HepG2 (cell line): ENCODE measurements around the gene UMPS. TPM values are rescaled to one million over a fixed set of nuclear protein-coding genes. Genes with fewer than 3 reads are reported as not detected.
A peak's percentile ranks its signal among the peaks of the same experiment; 100 is the strongest.

Experiments
- ARNT ChIP-seq: fragments of 450-650 bp; IDR thresholded peaks from 2 replicates; pipeline ENCODE4 v1.6.1; 2017
- CREB1 ChIP-seq, 2 experiments: fragments of 450-650 bp in 1 of 2; IDR thresholded peaks; 2 replicates each; pipeline ENCODE4 v1.6.1; 2016 to 2017; ENCODE audit warnings: control low read depth in 1 of 2, mild to moderate bottlenecking in 1 of 2, missing compliant biosample characterization in 1 of 2, missing genetic modification characterization in 1 of 2
- MAF1 ChIP-seq: sonication (generic); formaldehyde crosslinking; IDR thresholded peaks from 2 replicates; pipeline ENCODE4 v1.5.0; 2020; ENCODE audit warnings: missing genetic modification reagents, borderline replicate concordance
- MED8 ChIP-seq: sonication (generic); formaldehyde crosslinking; IDR thresholded peaks from 2 replicates; pipeline ENCODE4 v1.8.1; 2023; ENCODE audit warnings: mild to moderate bottlenecking, missing genetic modification reagents; ENCODE audit not compliant: insufficient replicate concordance
- NR2F1 ChIP-seq, 2 experiments: fragments of 450-650 bp in 1 of 2; formaldehyde crosslinking in 1 of 2; IDR thresholded peaks; 2 replicates each; pipeline versions ENCODE4 v1.5.0 to v1.6.1; 2016 to 2020; ENCODE audit warnings: mild to moderate bottlenecking in 1 of 2, missing compliant biosample characterization in 1 of 2, missing genetic modification reagents in 1 of 2, moderate library complexity in 1 of 2
- SRSF4 ChIP-seq: fragments of 200-400 bp; formaldehyde crosslinking; IDR thresholded peaks from one replicate; pipeline ENCODE4 v1.6.1; 2018; ENCODE audit warnings: mild to moderate bottlenecking, low read depth, low read length, moderate library complexity; ENCODE audit not compliant: poor library complexity, severe bottlenecking
- U2AF2 ChIP-seq: fragments of 200-400 bp; formaldehyde crosslinking; IDR thresholded peaks from 2 replicates; pipeline ENCODE4 v1.6.1; 2017; ENCODE audit warnings: low read depth, mild to moderate bottlenecking, low read length
- ZBTB3 ChIP-seq: sonication (generic); formaldehyde crosslinking; IDR thresholded peaks from 2 replicates; pipeline ENCODE4 v1.4.0; 2020; ENCODE audit warnings: low read depth, mild to moderate bottlenecking, moderate library complexity, missing genetic modification reagents, borderline replicate concordance
- ZFP90 ChIP-seq: sonication (generic); formaldehyde crosslinking; IDR thresholded peaks from 2 replicates; pipeline ENCODE4 v1.8.0; 2022; ENCODE audit warnings: missing genetic modification reagents, mild to moderate bottlenecking, inconsistent platforms, borderline replicate concordance
- ZFYVE20 ChIP-seq: sonication (generic); formaldehyde crosslinking; IDR thresholded peaks from 2 replicates; pipeline ENCODE4 v1.8.0; 2023; ENCODE audit warnings: low read depth, mild to moderate bottlenecking, moderate library complexity, missing genetic modification reagents, borderline replicate concordance
- ZNF12 ChIP-seq: sonication (generic); formaldehyde crosslinking; IDR thresholded peaks from 2 replicates; pipeline ENCODE4 v1.5.0; 2020; ENCODE audit warnings: missing genetic modification reagents
- ZNF230 ChIP-seq: sonication (generic); formaldehyde crosslinking; IDR thresholded peaks from 2 replicates; pipeline ENCODE4 v1.4.0; 2020; ENCODE audit warnings: mild to moderate bottlenecking, missing genetic modification reagents
- ZNF451 ChIP-seq: sonication (generic); formaldehyde crosslinking; IDR thresholded peaks from 2 replicates; pipeline ENCODE4 v1.5.0; 2020; ENCODE audit warnings: mild to moderate bottlenecking, missing genetic modification reagents
- ZNF501 ChIP-seq: sonication (generic); formaldehyde crosslinking; IDR thresholded peaks from 2 replicates; pipeline ENCODE4 v1.5.1; 2020; ENCODE audit warnings: mild to moderate bottlenecking, moderate library complexity, missing genetic modification reagents
- ZNF781 ChIP-seq: sonication (generic); formaldehyde crosslinking; IDR thresholded peaks from 2 replicates; pipeline ENCODE4 v1.5.1; 2020; ENCODE audit warnings: borderline replicate concordance, mild to moderate bottlenecking, missing genetic modification reagents; ENCODE audit errors: not compliant biosample characterization
- ZNF782 ChIP-seq: sonication (generic); formaldehyde crosslinking; IDR thresholded peaks from 2 replicates; pipeline ENCODE4 v1.4.0; 2020; ENCODE audit warnings: missing genetic modification reagents, mild to moderate bottlenecking, borderline replicate concordance
- ZNF83 ChIP-seq: sonication (generic); formaldehyde crosslinking; IDR thresholded peaks from 2 replicates; pipeline ENCODE4 v1.4.0; 2020; ENCODE audit warnings: missing genetic modification reagents, mild to moderate bottlenecking, borderline replicate concordance
- polyA plus RNA-seq, 8 experiments: library from polyadenylated mRNA; depleted of rRNA in 3 of 8; stranded (reverse) in 7 of 8; unstranded in 1 of 8; fragments of >200 nt; fragmentation: Illumina TruSeq in 4 of 8; extraction: Trizol in 4 of 8; gene quantifications; 2 replicates each; pipeline versions ENCODE4 v1.2.1 to v1.2.3, GENCODE V29; 2011 to 2016; ENCODE audit warnings: low read depth in 4 of 8, missing spikeins in 1 of 8, mixed read lengths in 1 of 8; ENCODE audit not compliant: insufficient read depth in 1 of 8
- total RNA-seq, 5 experiments: library from RNA; depleted of rRNA; stranded (reverse); fragments of >200 nt; fragmentation: Illumina TruSeq; extraction: Trizol; gene quantifications; 2 replicates each; pipeline ENCODE4 v1.2.3, GENCODE V29; 2016; ENCODE audit warnings: low read depth in 1 of 5
- TF ChIP-seq, protein P1 (sequence below): sonication (generic); formaldehyde crosslinking; IDR thresholded peaks from 2 replicates; pipeline ENCODE4 v1.5.1; 2020; ENCODE audit warnings: mild to moderate bottlenecking, missing genetic modification reagents, moderate library complexity
- TF ChIP-seq, protein P2 (sequence below): sonication (generic); formaldehyde crosslinking; conservative IDR thresholded peaks from 2 replicates; pipeline ENCODE4 v1.4.0; 2020; ENCODE audit warnings: missing genetic modification reagents
- TF ChIP-seq, protein P3 (sequence below): sonication (generic); formaldehyde crosslinking; IDR thresholded peaks from 2 replicates; pipeline ENCODE4 v1.4.0; 2020; ENCODE audit warnings: missing genetic modification reagents
- TF ChIP-seq, protein P4 (sequence below): sonication (generic); formaldehyde crosslinking; IDR thresholded peaks from 2 replicates; pipeline ENCODE4 v1.4.0; 2020; ENCODE audit warnings: missing genetic modification reagents

The UMPS gene
- total and polyA plus RNA-seq, 2 of the 13 experiments (the other 11 are each of a cell fraction or from before 2014, with no cell fraction given) = 52.7 to 74.2 TPM

DNA sequence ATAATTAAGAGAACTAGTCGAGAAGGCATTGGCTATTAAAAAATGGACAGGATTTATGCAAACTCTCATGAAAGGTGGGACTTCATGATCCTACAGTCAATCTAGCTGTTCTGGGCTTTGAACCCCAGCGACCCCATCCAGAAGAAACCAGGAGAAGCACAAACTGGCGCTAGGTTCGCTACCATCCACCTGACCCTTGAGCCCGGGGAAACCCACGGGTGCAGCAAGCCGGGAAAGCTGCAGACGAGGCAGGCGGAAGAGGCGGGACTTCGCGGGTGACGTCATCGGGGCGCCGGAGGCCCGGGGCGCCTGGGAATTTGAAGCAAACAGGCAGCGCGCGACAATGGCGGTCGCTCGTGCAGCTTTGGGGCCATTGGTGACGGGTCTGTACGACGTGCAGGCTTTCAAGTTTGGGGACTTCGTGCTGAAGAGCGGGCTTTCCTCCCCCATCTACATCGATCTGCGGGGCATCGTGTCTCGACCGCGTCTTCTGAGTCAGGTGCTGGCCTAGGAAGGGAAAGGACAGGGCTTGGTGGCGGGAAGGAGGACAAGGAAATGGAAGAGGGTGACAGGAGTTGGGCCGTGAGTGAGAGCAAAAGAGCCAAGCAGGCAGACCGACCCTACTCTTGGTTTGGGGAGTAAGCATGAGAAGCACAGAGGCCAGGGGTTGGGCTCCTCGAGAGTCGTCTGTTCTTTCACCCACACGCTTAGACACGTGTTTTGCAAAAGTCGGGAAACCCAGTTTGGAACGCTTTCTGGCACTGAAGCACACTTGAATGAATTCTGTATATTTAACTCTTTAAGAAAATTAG is at the start of gene UMPS (continued):
- TF ChIP-seq, protein P1, sequence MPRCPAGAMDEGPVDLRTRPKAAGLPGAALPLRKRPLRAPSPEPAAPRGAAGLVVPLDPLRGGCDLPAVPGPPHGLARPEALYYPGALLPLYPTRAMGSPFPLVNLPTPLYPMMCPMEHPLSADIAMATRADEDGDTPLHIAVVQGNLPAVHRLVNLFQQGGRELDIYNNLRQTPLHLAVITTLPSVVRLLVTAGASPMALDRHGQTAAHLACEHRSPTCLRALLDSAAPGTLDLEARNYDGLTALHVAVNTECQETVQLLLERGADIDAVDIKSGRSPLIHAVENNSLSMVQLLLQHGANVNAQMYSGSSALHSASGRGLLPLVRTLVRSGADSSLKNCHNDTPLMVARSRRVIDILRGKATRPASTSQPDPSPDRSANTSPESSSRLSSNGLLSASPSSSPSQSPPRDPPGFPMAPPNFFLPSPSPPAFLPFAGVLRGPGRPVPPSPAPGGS (CRISPR knock-in tag) = peak; percentile 56; the same call in 1 of the 2 replicates
- TF ChIP-seq ZBTB3 (CRISPR knock-in tag) = 0 out of 2 replicates have a peak, but pooled peaks have one; percentile 56
- TF ChIP-seq CREB1 (IDR thresholded peaks at IDR 0.05) = peak; percentile 99
- TF ChIP-seq CREB1 (CRISPR knock-in tag; IDR thresholded peaks at IDR 0.05) = peak; percentile 99
- no peak for TF ChIP-seq ZNF83 (CRISPR knock-in tag)
- no peak for TF ChIP-seq SRSF4
- peak; percentile 53 for TF ChIP-seq ZNF501 (CRISPR knock-in tag)
- no peak for TF ChIP-seq NR2F1 (CRISPR knock-in tag; IDR thresholded peaks at IDR 0.05)
- peak; percentile 43 for TF ChIP-seq MED8 (CRISPR knock-in tag)
- TF ChIP-seq ZFYVE20 (CRISPR knock-in tag) = 0 out of 2 replicates have a peak, but pooled peaks have one; percentile 29
- peak; percentile 86 for TF ChIP-seq ZNF781
- 0 out of 2 replicates have a peak, but pooled peaks have one; percentile 55 for TF ChIP-seq U2AF2
- peak; percentile 44; the same call in 1 of the 2 replicates for TF ChIP-seq ZFP90 (CRISPR knock-in tag)
- TF ChIP-seq ZNF451 (CRISPR knock-in tag) = peak; percentile 51; the same call in 1 of the 2 replicates
- TF ChIP-seq ZNF782 (CRISPR knock-in tag) = 0 out of 2 replicates have a peak, but pooled peaks have one; percentile 25
- no peak for TF ChIP-seq ARNT
- 0 out of 2 replicates have a peak, but pooled peaks have one; percentile 25 for TF ChIP-seq ZNF12
- TF ChIP-seq, protein P2, sequence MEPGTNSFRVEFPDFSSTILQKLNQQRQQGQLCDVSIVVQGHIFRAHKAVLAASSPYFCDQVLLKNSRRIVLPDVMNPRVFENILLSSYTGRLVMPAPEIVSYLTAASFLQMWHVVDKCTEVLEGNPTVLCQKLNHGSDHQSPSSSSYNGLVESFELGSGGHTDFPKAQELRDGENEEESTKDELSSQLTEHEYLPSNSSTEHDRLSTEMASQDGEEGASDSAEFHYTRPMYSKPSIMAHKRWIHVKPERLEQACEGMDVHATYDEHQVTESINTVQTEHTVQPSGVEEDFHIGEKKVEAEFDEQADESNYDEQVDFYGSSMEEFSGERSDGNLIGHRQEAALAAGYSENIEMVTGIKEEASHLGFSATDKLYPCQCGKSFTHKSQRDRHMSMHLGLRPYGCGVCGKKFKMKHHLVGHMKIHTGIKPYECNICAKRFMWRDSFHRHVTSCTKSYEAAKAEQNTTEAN (CRISPR knock-in tag) = peak; percentile 46; the same call in 1 of the 2 replicates
- TF ChIP-seq, protein P3, sequence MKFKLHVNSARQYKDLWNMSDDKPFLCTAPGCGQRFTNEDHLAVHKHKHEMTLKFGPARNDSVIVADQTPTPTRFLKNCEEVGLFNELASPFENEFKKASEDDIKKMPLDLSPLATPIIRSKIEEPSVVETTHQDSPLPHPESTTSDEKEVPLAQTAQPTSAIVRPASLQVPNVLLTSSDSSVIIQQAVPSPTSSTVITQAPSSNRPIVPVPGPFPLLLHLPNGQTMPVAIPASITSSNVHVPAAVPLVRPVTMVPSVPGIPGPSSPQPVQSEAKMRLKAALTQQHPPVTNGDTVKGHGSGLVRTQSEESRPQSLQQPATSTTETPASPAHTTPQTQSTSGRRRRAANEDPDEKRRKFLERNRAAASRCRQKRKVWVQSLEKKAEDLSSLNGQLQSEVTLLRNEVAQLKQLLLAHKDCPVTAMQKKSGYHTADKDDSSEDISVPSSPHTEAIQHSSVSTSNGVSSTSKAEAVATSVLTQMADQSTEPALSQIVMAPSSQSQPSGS = peak; percentile 93
- TF ChIP-seq ZNF230 (CRISPR knock-in tag) = peak; percentile 24; the same call in 1 of the 2 replicates
- TF ChIP-seq, protein P4, sequence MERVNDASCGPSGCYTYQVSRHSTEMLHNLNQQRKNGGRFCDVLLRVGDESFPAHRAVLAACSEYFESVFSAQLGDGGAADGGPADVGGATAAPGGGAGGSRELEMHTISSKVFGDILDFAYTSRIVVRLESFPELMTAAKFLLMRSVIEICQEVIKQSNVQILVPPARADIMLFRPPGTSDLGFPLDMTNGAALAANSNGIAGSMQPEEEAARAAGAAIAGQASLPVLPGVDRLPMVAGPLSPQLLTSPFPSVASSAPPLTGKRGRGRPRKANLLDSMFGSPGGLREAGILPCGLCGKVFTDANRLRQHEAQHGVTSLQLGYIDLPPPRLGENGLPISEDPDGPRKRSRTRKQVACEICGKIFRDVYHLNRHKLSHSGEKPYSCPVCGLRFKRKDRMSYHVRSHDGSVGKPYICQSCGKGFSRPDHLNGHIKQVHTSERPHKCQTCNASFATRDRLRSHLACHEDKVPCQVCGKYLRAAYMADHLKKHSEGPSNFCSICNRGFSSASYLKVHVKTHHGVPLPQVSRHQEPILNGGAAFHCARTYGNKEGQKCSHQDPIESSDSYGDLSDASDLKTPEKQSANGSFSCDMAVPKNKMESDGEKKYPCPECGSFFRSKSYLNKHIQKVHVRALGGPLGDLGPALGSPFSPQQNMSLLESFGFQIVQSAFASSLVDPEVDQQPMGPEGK (CRISPR knock-in tag) = peak; percentile 38
- no peak; the same call in 1 of the 2 replicates for TF ChIP-seq MAF1 (CRISPR knock-in tag)
